OCI-M2 (cell line): ENCODE results near the gene NRXN2.

Experiments
- DNase-seq: peaks from one replicate; lab custom pipeline; 2025; ENCODE audit not compliant: unreplicated experiment; lab: John Stamatoyannopoulos, UW

NRXN2 gene

DNA sequence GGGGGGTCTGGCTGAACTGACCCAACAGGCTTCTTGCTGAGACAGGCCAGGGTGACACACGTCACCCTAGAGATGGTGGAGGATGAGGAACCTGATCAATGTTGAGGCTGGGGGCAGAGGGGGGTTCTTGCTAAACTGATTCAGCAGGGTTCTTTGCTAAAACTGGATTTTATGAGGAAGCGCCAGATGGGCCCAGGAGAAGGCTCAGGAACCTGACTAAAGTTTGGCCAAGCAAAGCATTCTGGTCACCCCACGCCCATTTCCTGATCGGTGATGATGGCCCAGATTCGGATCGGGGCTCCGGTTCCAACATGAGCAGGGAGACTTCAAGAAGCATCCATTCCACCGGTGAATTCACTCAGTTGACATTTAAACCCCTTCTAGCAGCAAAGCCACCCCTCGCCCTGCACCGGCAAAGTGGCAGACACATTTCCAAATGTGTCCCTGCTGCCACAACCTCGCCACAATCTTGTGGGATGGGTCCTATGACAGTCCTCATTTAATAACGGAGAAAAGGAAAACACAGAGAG is 166.2 kb downstream of the NRXN2 start:
- DNase-seq = no peak
